SJCRH30 (cell line): ENCODE data around the gene GRIA3. TPM values are rescaled to one million over a fixed set of nuclear protein-coding genes. Genes with fewer than 3 reads are reported as not detected.
A peak's percentile ranks its signal among the peaks of the same experiment; 100 is the strongest.
"Not testable (repeated sequence)": the region's sequence is repeated elsewhere in the genome, so short reads cannot be mapped to it uniquely, and the experiment has no call there.

Source experiments
- DNase-seq, 2 experiments: peaks; one replicate each; pipeline ENCODE4 v3.0.0-alpha.2; 2015 to 2020
- H3K27ac ChIP-seq: fragments of 250-450 bp; sonication (Bioruptor Pico); 2 replicates; pipeline ENCODE4 v1.5.1; 2020; ENCODE audit warnings: mild to moderate bottlenecking, moderate library complexity
- H3K27me3 ChIP-seq: fragments of 250-450 bp; sonication (Bioruptor Pico); 2 replicates; pipeline ENCODE4 v1.5.1; 2020; ENCODE audit warnings: mild to moderate bottlenecking, moderate library complexity
- H3K36me3 ChIP-seq: fragments of 250-450 bp; sonication (Bioruptor Pico); 2 replicates; pipeline ENCODE4 v1.5.1; 2020; ENCODE audit warnings: mild to moderate bottlenecking, moderate library complexity
- H3K4me1 ChIP-seq: fragments of 250-450 bp; sonication (Bioruptor Pico); 2 replicates; pipeline ENCODE4 v1.5.1; 2020; ENCODE audit warnings: mild to moderate bottlenecking, moderate library complexity
- H3K4me3 ChIP-seq: fragments of 250-450 bp; sonication (Bioruptor Pico); 2 replicates; pipeline ENCODE4 v1.5.1; 2020; ENCODE audit warnings: mild to moderate bottlenecking, moderate library complexity
- H3K9me3 ChIP-seq: fragments of 250-450 bp; sonication (Bioruptor Pico); replicated peaks from 2 replicates; pipeline ENCODE4 v1.5.1; 2020; ENCODE audit warnings: mild to moderate bottlenecking, moderate library complexity
- total RNA-seq: library from RNA; depleted of rRNA; stranded (reverse); fragments of >200 nt; shearing (Covaris generic); gene quantifications from 2 replicates; pipeline ENCODE4 v1.2.3, GENCODE V29; 2014

Gene GRIA3
- total RNA-seq, 1 experiment from 2014 or later, result not detected

GRCh38 chrX:123277347-123277746, 93.3 kb downstream of the GRIA3 start:
- Histone ChIP-seq H3K4me1 (no peaks in the 10 kb centered on the region), H3K27me3 (no peaks in the 10 kb centered on the region), H3K4me3 (no peak overlapping the region), H3K9me3 (no peaks in the 10 kb centered on the region), H3K36me3 (no peaks in the 10 kb centered on the region), H3K27ac (no peak overlapping the region)
- no peak for DNase-seq

- Histone ChIP-seq H3K27ac (no peak overlapping the region), H3K4me3 (no peak overlapping the region), H3K9me3 (no peaks in the 10 kb centered on the region), H3K36me3 (no peaks in the 10 kb centered on the region), H3K4me1 (no peaks in the 10 kb centered on the region), H3K27me3 (no peaks in the 10 kb centered on the region)
- no peak for DNase-seq
Observed at GRCh38 chrX:123277821-123278220, 93.7 kb downstream of the GRIA3 start.

GRCh38 chrX:123282241-123282640, 98.2 kb downstream of the GRIA3 start:
- Histone ChIP-seq H3K27ac (no peak overlapping the region), H3K9me3 (no peaks in the 10 kb centered on the region), H3K4me1 (no peaks in the 10 kb centered on the region), H3K36me3 (no peaks in the 10 kb centered on the region), H3K27me3 (no peaks in the 10 kb centered on the region), H3K4me3 (no peak overlapping the region)
- DNase-seq, result no peak

- peak in 1 of 2 experiments; percentile 2 for DNase-seq
Observed at GRCh38 chrX:123283407-123283806, 99.3 kb downstream of the GRIA3 start.

GRCh38 chrX:123291623-123292022, 107.5 kb downstream of the GRIA3 start:
- no peak for DNase-seq
- H3K27ac ChIP-seq, result no peak overlapping the region
- no peaks in the 10 kb centered on the region for H3K4me1 ChIP-seq
- H3K4me3 ChIP-seq, result no peak overlapping the region
- no peaks in the 10 kb centered on the region for H3K27me3 ChIP-seq
- no peaks in the 10 kb centered on the region for H3K36me3 ChIP-seq
- no peaks in the 10 kb centered on the region for H3K9me3 ChIP-seq

More at GRCh38 chrX:123283407-123283806, 99.3 kb downstream of the GRIA3 start:
- H3K4me3 ChIP-seq, H3K36me3 ChIP-seq, H3K27me3 ChIP-seq, H3K4me1 ChIP-seq, H3K9me3 ChIP-seq, H3K27ac ChIP-seq: not testable (repeated sequence)

GRCh38 chrX:123298026-123298425, 113.9 kb downstream of the GRIA3 start:
- no peak for DNase-seq
- Histone ChIP-seq H3K9me3 (no peaks in the 10 kb centered on the region), H3K27ac (no peak overlapping the region), H3K27me3 (no peaks in the 10 kb centered on the region), H3K4me1 (no peaks in the 10 kb centered on the region), H3K4me3 (no peak overlapping the region), H3K36me3 (no peaks in the 10 kb centered on the region)

- no peaks in the 10 kb centered on the region for H3K4me1 ChIP-seq
- no peaks in the 10 kb centered on the region for H3K9me3 ChIP-seq
- H3K36me3 ChIP-seq, result no peaks in the 10 kb centered on the region
- no peaks in the 10 kb centered on the region for H3K27me3 ChIP-seq
- no peak overlapping the region for H3K4me3 ChIP-seq
- DNase-seq, result no peak
- H3K27ac ChIP-seq, result no peak overlapping the region
Observed at GRCh38 chrX:123303429-123303828, 119.4 kb downstream of the GRIA3 start.

- no peak overlapping the region for H3K4me3 ChIP-seq
- no peaks in the 10 kb centered on the region for H3K4me1 ChIP-seq
- no peak for DNase-seq
- H3K27ac ChIP-seq, result no peak overlapping the region
- H3K36me3 ChIP-seq, result no peaks in the 10 kb centered on the region
- no peaks in the 10 kb centered on the region for H3K27me3 ChIP-seq
- no peaks in the 10 kb centered on the region for H3K9me3 ChIP-seq
Observed at GRCh38 chrX:123308658-123309057, 124.6 kb downstream of the GRIA3 start.

- Histone ChIP-seq H3K27ac (no peak overlapping the region), H3K36me3 (no peaks in the 10 kb centered on the region), H3K4me1 (no peaks in the 10 kb centered on the region), H3K9me3 (no peaks in the 10 kb centered on the region), H3K4me3 (no peak overlapping the region), H3K27me3 (no peaks in the 10 kb centered on the region)
- no peak for DNase-seq
Observed at GRCh38 chrX:123310112-123310511, 126.0 kb downstream of the GRIA3 start.

GRCh38 chrX:123311486-123311885, 127.4 kb downstream of the GRIA3 start:
- Histone ChIP-seq H3K27ac (no peak overlapping the region), H3K4me1 (no peaks in the 10 kb centered on the region), H3K9me3 (no peaks in the 10 kb centered on the region), H3K4me3 (no peak overlapping the region), H3K36me3 (no peaks in the 10 kb centered on the region), H3K27me3 (no peaks in the 10 kb centered on the region)
- DNase-seq, result no peak

GRCh38 chrX:123313486-123313885, 129.4 kb downstream of the GRIA3 start:
- Histone ChIP-seq H3K27me3 (no peaks in the 10 kb centered on the region), H3K4me3 (no peak overlapping the region), H3K4me1 (no peaks in the 10 kb centered on the region), H3K27ac (no peak overlapping the region), H3K9me3 (no peaks in the 10 kb centered on the region), H3K36me3 (no peaks in the 10 kb centered on the region)
- DNase-seq, result no peak

GRCh38 chrX:123320622-123321021, 136.5 kb downstream of the GRIA3 start:
- Histone ChIP-seq H3K27ac (no peak overlapping the region), H3K4me3 (no peak overlapping the region), H3K36me3 (no peaks in the 10 kb centered on the region), H3K27me3 (no peaks in the 10 kb centered on the region), H3K9me3 (no peaks in the 10 kb centered on the region), H3K4me1 (no peaks in the 10 kb centered on the region)
- no peak for DNase-seq

- Histone ChIP-seq H3K9me3 (no peaks in the 10 kb centered on the region), H3K36me3 (no peaks in the 10 kb centered on the region), H3K4me3 (no peak overlapping the region), H3K4me1 (no peaks in the 10 kb centered on the region), H3K27ac (no peak overlapping the region), H3K27me3 (no peaks in the 10 kb centered on the region)
- DNase-seq, result no peak
Observed at GRCh38 chrX:123322536-123322935, 138.5 kb downstream of the GRIA3 start.

GRCh38 chrX:123324625-123325024, 140.5 kb downstream of the GRIA3 start:
- no peaks in the 10 kb centered on the region for H3K27me3 ChIP-seq

GRCh38 chrX:123330229-123330942, 146.3 kb downstream of the GRIA3 start:
- no peak overlapping the region for H3K27ac ChIP-seq
- H3K9me3 ChIP-seq, result no peaks in the 10 kb centered on the region
- DNase-seq, result no peak
- H3K36me3 ChIP-seq, result no peaks in the 10 kb centered on the region
- no peaks in the 10 kb centered on the region for H3K4me1 ChIP-seq
- no peaks in the 10 kb centered on the region for H3K27me3 ChIP-seq
- H3K4me3 ChIP-seq, result no peak overlapping the region

More at GRCh38 chrX:123324625-123325024, 140.5 kb downstream of the GRIA3 start:
- no peak for DNase-seq
- Histone ChIP-seq H3K4me3 (no peak overlapping the region), H3K4me1 (no peaks in the 10 kb centered on the region), H3K36me3 (no peaks in the 10 kb centered on the region), H3K9me3 (no peaks in the 10 kb centered on the region), H3K27ac (no peak overlapping the region)

GRCh38 chrX:123331349-123331748, 147.3 kb downstream of the GRIA3 start:
- Histone ChIP-seq H3K9me3 (no peaks in the 10 kb centered on the region), H3K27me3 (no peaks in the 10 kb centered on the region), H3K27ac (no peak overlapping the region), H3K4me3 (no peak overlapping the region), H3K4me1 (no peaks in the 10 kb centered on the region), H3K36me3 (no peaks in the 10 kb centered on the region)
- DNase-seq, result no peak
